Liver (tissue), 9 donors: ENCODE measurements around the gene KRTAP5-4. TPM values are rescaled to one million over a fixed set of nuclear protein-coding genes. Genes with fewer than 3 reads are reported as not detected.
A peak's percentile ranks its signal among the peaks of the same experiment; 100 is the strongest.

Experiments
- DNase-seq: peaks from one replicate; pipeline ENCODE4 v3.0.0-alpha.2; 2017; ENCODE audit warnings: low spot score
- H3K27ac ChIP-seq, 2 donors: one replicate each; pipeline ENCODE4 v1.7.0; 2013; ENCODE audit warnings: inconsistent platforms in 2 of 2, low read length in 2 of 2, control low read depth in 1 of 2, low read depth in 1 of 2, mild to moderate bottlenecking in 1 of 2
- H3K27me3 ChIP-seq, 4 donors: one replicate each; pipeline versions ENCODE4 v1.6.1 to v1.7.0; 2013; ENCODE audit warnings: low read length in 3 of 4, inconsistent platforms in 1 of 4, mild to moderate bottlenecking in 1 of 4, moderate library complexity in 1 of 4; ENCODE audit not compliant: control insufficient read depth in 4 of 4, insufficient read depth in 4 of 4
- H3K36me3 ChIP-seq, 4 donors: one replicate each; pipeline versions ENCODE4 v1.6.1 to v1.7.0; 2013; ENCODE audit warnings: low read length in 3 of 4, mild to moderate bottlenecking in 3 of 4, low read depth in 1 of 4, moderate library complexity in 1 of 4; ENCODE audit not compliant: control insufficient read depth in 4 of 4, insufficient read depth in 3 of 4
- H3K4me1 ChIP-seq, 4 donors: one replicate each; pipeline versions ENCODE4 v1.6.1 to v1.7.0; 2013; ENCODE audit warnings: low read length in 3 of 4, mild to moderate bottlenecking in 3 of 4, moderate library complexity in 1 of 4; ENCODE audit not compliant: control insufficient read depth in 4 of 4, insufficient read depth in 4 of 4
- H3K4me3 ChIP-seq, 3 donors: one replicate each; pipeline versions ENCODE4 v1.6.1 to v1.7.0; 2013; ENCODE audit warnings: low read length in 3 of 3, control low read depth in 1 of 3, low read depth in 1 of 3, mild to moderate bottlenecking in 1 of 3
- H3K9ac ChIP-seq, 2 donors: one replicate each; pipeline ENCODE4 v1.7.0; 2013; ENCODE audit warnings: low read length in 2 of 2, mild to moderate bottlenecking in 2 of 2, moderate library complexity in 2 of 2, control low read depth in 1 of 2, low read depth in 1 of 2
- H3K9me3 ChIP-seq, 4 donors: one replicate each; pipeline versions ENCODE4 v1.6.1 to v1.7.0; 2013; ENCODE audit warnings: low read length in 3 of 4; ENCODE audit not compliant: control insufficient read depth in 4 of 4
- EGR1 ChIP-seq, 2 donors: IDR thresholded peaks; 2 replicates each; pipeline ENCODE4 v1.6.1; 2016 to 2018; ENCODE audit warnings: antibody characterized with exemption in 2 of 2, low read depth in 2 of 2
- FOXA1 ChIP-seq: IDR thresholded peaks from 2 replicates; pipeline ENCODE4 v1.6.1; 2016; ENCODE audit warnings: antibody characterized with exemption
- FOXA2 ChIP-seq: IDR thresholded peaks from 2 replicates; pipeline ENCODE4 v1.6.1; 2016; ENCODE audit warnings: antibody characterized with exemption
- GABPA ChIP-seq, 2 donors: IDR thresholded peaks in 1 of 2; conservative IDR thresholded peaks in 1 of 2; 2 replicates each; pipeline ENCODE4 v1.6.1; 2016; ENCODE audit warnings: antibody characterized with exemption in 2 of 2, mild to moderate bottlenecking in 1 of 2, moderate library complexity in 1 of 2
- HNF4A ChIP-seq, 2 donors: conservative IDR thresholded peaks; 2 replicates each; pipeline ENCODE4 v1.6.1; 2016; ENCODE audit warnings: antibody characterized with exemption in 2 of 2, mild to moderate bottlenecking in 2 of 2
- HNF4G ChIP-seq: IDR thresholded peaks from 2 replicates; pipeline ENCODE4 v1.6.1; 2016; ENCODE audit warnings: antibody characterized with exemption
- JUND ChIP-seq, 2 donors: IDR thresholded peaks; 2 replicates each; pipeline ENCODE4 v1.6.1; 2016; ENCODE audit warnings: antibody characterized with exemption in 2 of 2
- NR2F2 ChIP-seq: IDR thresholded peaks from 2 replicates; pipeline ENCODE4 v1.6.1; 2016; ENCODE audit warnings: antibody characterized with exemption
- RAD21 ChIP-seq, 2 donors: IDR thresholded peaks; 2 replicates each; pipeline ENCODE4 v1.6.1; 2016; ENCODE audit warnings: antibody characterized with exemption in 2 of 2, mild to moderate bottlenecking in 2 of 2
- RXRA ChIP-seq, 2 donors: IDR thresholded peaks; 2 replicates each; pipeline ENCODE4 v1.6.1; 2017 to 2018; ENCODE audit warnings: antibody characterized with exemption in 2 of 2, mild to moderate bottlenecking in 1 of 2
- SP1 ChIP-seq: IDR thresholded peaks from 2 replicates; pipeline ENCODE4 v1.6.1; 2018; ENCODE audit warnings: antibody characterized with exemption, mild to moderate bottlenecking
- TAF1 ChIP-seq: conservative IDR thresholded peaks from 2 replicates; pipeline ENCODE4 v1.6.1; 2016; ENCODE audit warnings: antibody characterized with exemption, mild to moderate bottlenecking
- YY1 ChIP-seq: IDR thresholded peaks from 2 replicates; pipeline ENCODE4 v1.6.1; 2016; ENCODE audit warnings: antibody characterized with exemption, mild to moderate bottlenecking
- WGBS: extraction: QIAGEN DNeasy Blood & Tissue Kit; methylation state at CpG from one replicate; pipeline ENCODE4 v1.1.7; 2013; 5-methylcytosine and 5-hydroxymethylcytosine counted together
- polyA plus RNA-seq, 2 donors: library from polyadenylated mRNA; stranded (reverse) in 1 of 2; unstranded in 1 of 2; fragments of 200-250 nt in 1 of 2; fragments of >200 nt in 1 of 2; fragmentation: Nextera tagmentation in 1 of 2; extraction: Ambion mirVana in 1 of 2; gene quantifications; one replicate each; pipeline versions ENCODE4 v1.2.1 to v1.2.3, GENCODE V29; 2013 to 2015
- total RNA-seq, 2 donors: library from RNA; depleted of rRNA; stranded (reverse); fragments of >200 nt; gene quantifications; one replicate each; pipeline ENCODE4 v1.2.3, GENCODE V29; 2014
- TF ChIP-seq, protein P1 (sequence below): IDR thresholded peaks from 2 replicates; pipeline ENCODE4 v1.6.1; 2016; ENCODE audit warnings: antibody characterized with exemption, mild to moderate bottlenecking
- TF ChIP-seq, protein P2 (sequence below): IDR thresholded peaks from 2 replicates; pipeline ENCODE4 v1.6.1; 2016; ENCODE audit warnings: antibody characterized with exemption
- TF ChIP-seq, protein P3 (sequence below): IDR thresholded peaks from 2 replicates; pipeline ENCODE4 v1.6.1; 2016; ENCODE audit warnings: antibody characterized with exemption
- TF ChIP-seq, protein P4 (sequence below): IDR thresholded peaks from 2 replicates; pipeline ENCODE4 v1.6.1; 2016; ENCODE audit warnings: antibody characterized with exemption
- donor health status: healthy.
- donor health status: healthy.
- donor health status: healthy.
- donor health status: healthy.
- donor health status: healthy.

The KRTAP5-4 gene
- total and polyA plus RNA-seq, 4 donors, result not detected

DNA sequence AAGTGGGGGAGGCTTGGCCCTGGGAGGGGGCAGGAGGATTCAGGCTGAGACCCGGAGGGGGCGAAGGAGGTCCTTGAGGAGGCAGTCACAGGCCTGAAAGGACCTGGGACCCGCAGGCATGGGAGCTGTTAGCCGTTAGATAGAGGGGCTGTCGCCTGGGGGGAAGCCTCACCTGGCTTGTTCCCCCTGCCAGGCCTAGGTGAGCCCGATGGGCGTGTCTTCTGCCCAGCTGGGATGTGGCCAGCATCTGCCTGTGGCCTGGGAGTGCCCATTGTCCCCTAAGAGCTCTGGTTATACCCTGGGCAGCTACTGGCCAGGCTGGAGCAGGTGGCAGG lies 48.1 kb downstream of the KRTAP5-4 start:
- peaks cover 6 to 16% (median 12%) of the 10 kb centered on the region in 4 donors for H3K4me1 ChIP-seq

DNA sequence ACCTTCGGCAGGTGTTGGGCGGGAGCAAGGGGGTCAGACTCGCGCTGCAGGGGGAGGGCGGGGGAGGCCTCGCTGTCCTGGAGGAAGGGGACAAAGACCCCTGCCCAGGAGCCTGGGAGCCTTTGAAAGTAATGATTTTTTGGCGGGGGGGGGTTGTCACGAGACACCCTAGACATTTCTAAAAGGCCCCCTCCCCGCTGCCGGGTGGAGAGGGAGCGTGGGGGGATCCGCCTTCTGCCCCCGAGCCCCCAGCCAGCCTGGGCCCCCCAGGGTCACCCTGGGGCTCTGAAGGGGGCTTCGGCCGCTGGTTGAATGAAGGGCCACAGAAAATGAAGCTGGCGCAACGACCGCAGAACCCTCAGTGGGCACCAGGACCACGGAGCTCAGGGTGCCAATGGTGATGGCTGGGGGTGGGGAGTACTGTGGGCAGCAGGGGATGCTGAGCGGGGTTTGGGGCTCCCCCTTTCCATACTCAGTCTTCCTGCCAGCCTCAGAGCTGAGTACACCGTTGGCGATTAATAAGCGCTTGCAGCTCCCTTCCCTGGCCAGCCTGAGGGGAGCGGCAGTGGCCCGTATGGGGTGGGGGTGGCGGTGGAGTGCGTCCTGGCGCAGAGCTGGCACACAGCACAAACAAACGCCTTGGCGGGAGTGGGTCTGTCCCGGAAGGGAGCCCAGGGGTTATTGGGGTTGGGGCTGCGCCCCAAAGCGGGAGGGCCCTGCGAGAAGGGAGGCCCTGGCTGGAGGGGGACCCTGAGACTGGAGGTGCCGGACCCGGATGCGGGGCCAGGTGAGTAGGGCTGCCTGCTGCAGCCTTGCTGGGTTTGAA lies 48.6 kb downstream of the KRTAP5-4 start:
- Histone ChIP-seq H3K27me3 (peaks cover 0 to 5% (median 0%) of the 10 kb centered on the region in 4 donors), H3K4me1 (peaks cover 6 to 16% (median 12%) of the 10 kb centered on the region in 4 donors), H3K9me3 (peaks cover 0 to 4% (median 1%) of the 10 kb centered on the region in 4 donors), H3K9ac (no peak overlapping the region), H3K4me3 (peak overlapping the region in 1 of 3 donors; percentile 63), H3K27ac (peak overlapping the region in 1 of 2 donors; percentile 28), H3K36me3 (no peaks in the 10 kb centered on the region)
- no peak for DNase-seq
- WGBS, result 8% methylated on average over 37 of the region's 37 CpGs
- TF ChIP-seq HNF4G (no peak), HNF4A (conservative IDR thresholded peaks at IDR 0.05) (no peak), FOXA1 (no peak), EGR1 (IDR thresholded peaks at IDR 0.05; ENCODE audit: low read depth in 2 of 2) (no peak), YY1 (no peak), RAD21 (IDR thresholded peaks at IDR 0.05) (no peak), FOXA2 (no peak), JUND (IDR thresholded peaks at IDR 0.05) (no peak), TAF1 (no peak), SP1 (no peak), NR2F2 (no peak), RXRA (IDR thresholded peaks at IDR 0.05) (no peak)
- TF ChIP-seq, protein P1, sequence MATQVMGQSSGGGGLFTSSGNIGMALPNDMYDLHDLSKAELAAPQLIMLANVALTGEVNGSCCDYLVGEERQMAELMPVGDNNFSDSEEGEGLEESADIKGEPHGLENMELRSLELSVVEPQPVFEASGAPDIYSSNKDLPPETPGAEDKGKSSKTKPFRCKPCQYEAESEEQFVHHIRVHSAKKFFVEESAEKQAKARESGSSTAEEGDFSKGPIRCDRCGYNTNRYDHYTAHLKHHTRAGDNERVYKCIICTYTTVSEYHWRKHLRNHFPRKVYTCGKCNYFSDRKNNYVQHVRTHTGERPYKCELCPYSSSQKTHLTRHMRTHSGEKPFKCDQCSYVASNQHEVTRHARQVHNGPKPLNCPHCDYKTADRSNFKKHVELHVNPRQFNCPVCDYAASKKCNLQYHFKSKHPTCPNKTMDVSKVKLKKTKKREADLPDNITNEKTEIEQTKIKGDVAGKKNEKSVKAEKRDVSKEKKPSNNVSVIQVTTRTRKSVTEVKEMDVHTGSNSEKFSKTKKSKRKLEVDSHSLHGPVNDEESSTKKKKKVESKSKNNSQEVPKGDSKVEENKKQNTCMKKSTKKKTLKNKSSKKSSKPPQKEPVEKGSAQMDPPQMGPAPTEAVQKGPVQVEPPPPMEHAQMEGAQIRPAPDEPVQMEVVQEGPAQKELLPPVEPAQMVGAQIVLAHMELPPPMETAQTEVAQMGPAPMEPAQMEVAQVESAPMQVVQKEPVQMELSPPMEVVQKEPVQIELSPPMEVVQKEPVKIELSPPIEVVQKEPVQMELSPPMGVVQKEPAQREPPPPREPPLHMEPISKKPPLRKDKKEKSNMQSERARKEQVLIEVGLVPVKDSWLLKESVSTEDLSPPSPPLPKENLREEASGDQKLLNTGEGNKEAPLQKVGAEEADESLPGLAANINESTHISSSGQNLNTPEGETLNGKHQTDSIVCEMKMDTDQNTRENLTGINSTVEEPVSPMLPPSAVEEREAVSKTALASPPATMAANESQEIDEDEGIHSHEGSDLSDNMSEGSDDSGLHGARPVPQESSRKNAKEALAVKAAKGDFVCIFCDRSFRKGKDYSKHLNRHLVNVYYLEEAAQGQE, result no peak
- TF ChIP-seq, protein P2, sequence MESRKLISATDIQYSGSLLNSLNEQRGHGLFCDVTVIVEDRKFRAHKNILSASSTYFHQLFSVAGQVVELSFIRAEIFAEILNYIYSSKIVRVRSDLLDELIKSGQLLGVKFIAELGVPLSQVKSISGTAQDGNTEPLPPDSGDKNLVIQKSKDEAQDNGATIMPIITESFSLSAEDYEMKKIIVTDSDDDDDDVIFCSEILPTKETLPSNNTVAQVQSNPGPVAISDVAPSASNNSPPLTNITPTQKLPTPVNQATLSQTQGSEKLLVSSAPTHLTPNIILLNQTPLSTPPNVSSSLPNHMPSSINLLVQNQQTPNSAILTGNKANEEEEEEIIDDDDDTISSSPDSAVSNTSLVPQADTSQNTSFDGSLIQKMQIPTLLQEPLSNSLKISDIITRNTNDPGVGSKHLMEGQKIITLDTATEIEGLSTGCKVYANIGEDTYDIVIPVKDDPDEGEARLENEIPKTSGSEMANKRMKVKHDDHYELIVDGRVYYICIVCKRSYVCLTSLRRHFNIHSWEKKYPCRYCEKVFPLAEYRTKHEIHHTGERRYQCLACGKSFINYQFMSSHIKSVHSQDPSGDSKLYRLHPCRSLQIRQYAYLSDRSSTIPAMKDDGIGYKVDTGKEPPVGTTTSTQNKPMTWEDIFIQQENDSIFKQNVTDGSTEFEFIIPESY, result no peak
- TF ChIP-seq, protein P3, sequence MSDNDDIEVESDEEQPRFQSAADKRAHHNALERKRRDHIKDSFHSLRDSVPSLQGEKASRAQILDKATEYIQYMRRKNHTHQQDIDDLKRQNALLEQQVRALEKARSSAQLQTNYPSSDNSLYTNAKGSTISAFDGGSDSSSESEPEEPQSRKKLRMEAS, result no peak
- TF ChIP-seq, protein P4, sequence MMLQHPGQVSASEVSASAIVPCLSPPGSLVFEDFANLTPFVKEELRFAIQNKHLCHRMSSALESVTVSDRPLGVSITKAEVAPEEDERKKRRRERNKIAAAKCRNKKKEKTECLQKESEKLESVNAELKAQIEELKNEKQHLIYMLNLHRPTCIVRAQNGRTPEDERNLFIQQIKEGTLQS, result no peak

More for the DNA sequence above, 48.1 kb downstream of the KRTAP5-4 start:
- Histone ChIP-seq H3K27me3 (peaks cover 0 to 5% (median 0%) of the 10 kb centered on the region in 4 donors), H3K9me3 (peaks cover 0 to 7% (median 3%) of the 10 kb centered on the region in 4 donors), H3K9ac (no peak overlapping the region), H3K4me3 (no peak overlapping the region), H3K36me3 (no peaks in the 10 kb centered on the region), H3K27ac (peak overlapping the region; percentile 6 to 46)
- whole genome bisulfite sequencing, result 10% methylated on average over 7 of the region's 7 CpGs
- TF ChIP-seq GABPA (IDR thresholded peaks at IDR 0.05 in 1 of 2, conservative IDR thresholded peaks at IDR 0.05 in 1 of 2) (no peak), HNF4A (conservative IDR thresholded peaks at IDR 0.05) (peak in 1 of 2 donors; percentile 41), SP1 (peak; percentile 22)
- no peak for DNase-seq
